OCI-LY1 (cell line): ENCODE measurements around the gene LRP5.

Source experiments
- H2AFZ ChIP-seq: fragments of 200-600 bp; sonication (generic), shearing (Covaris generic); 2 replicates; pipeline ENCODE4 v1.6.0; 2014; ENCODE audit warnings: antibody characterized with exemption, mild to moderate bottlenecking, low read length
- H3F3A ChIP-seq: fragments of 200-600 bp; sonication (generic), shearing (Covaris generic); 2 replicates; pipeline ENCODE4 v1.6.0; 2014; ENCODE audit warnings: mild to moderate bottlenecking, antibody characterized with exemption, low read length, moderate library complexity; ENCODE audit not compliant: insufficient read depth
- H3K27ac ChIP-seq: fragments of 200-600 bp; sonication (generic); 2 replicates; pipeline ENCODE4 v1.5.1; 2014; ENCODE audit warnings: low read length, mixed run types, mild to moderate bottlenecking, low read depth; ENCODE audit not compliant: poor library complexity, severe bottlenecking
- H3K27me3 ChIP-seq: fragments of 200-600 bp; sonication (generic); 2 replicates; pipeline ENCODE4 v1.6.0; 2014; ENCODE audit warnings: antibody characterized with exemption, mild to moderate bottlenecking, low read length, moderate library complexity; ENCODE audit not compliant: insufficient read depth
- H3K36me3 ChIP-seq: fragments of 200-600 bp; sonication (generic); 2 replicates; pipeline ENCODE4 v1.6.1; 2014; ENCODE audit warnings: mild to moderate bottlenecking, antibody characterized with exemption, low read length, moderate library complexity, mixed read lengths; ENCODE audit not compliant: insufficient read depth
- H3K4me1 ChIP-seq: fragments of 200-600 bp; sonication (generic); 2 replicates; pipeline ENCODE4 v1.5.1; 2014; ENCODE audit warnings: mild to moderate bottlenecking, low read length, moderate library complexity; ENCODE audit not compliant: insufficient read depth, severe bottlenecking
- H3K4me2 ChIP-seq: fragments of 200-600 bp; sonication (generic), shearing (Covaris generic); 2 replicates; pipeline ENCODE4 v1.6.1; 2014; ENCODE audit warnings: low read length
- H3K4me3 ChIP-seq: fragments of 200-600 bp; sonication (generic); 2 replicates; pipeline ENCODE4 v1.5.1; 2014; ENCODE audit warnings: low read length, low read depth, mild to moderate bottlenecking, mixed read lengths; ENCODE audit not compliant: poor library complexity, severe bottlenecking
- H3K79me2 ChIP-seq: fragments of 200-600 bp; shearing (Covaris generic); 2 replicates; pipeline ENCODE4 v1.6.1; 2016; ENCODE audit warnings: mixed run types, low read length, mixed read lengths; ENCODE audit not compliant: insufficient read depth
- H3K9ac ChIP-seq: fragments of 200-600 bp; sonication (generic), shearing (Covaris generic); 2 replicates; pipeline ENCODE4 v1.6.1; 2014; ENCODE audit warnings: mild to moderate bottlenecking, low read length, mixed read lengths
- H3K9me2 ChIP-seq: fragments of 200-600 bp; sonication (generic), shearing (Covaris generic); 2 replicates; pipeline ENCODE4 v1.6.1; 2014; ENCODE audit warnings: low read depth, mild to moderate bottlenecking, low read length, mixed read lengths
- H3K9me3 ChIP-seq: fragments of 200-600 bp; shearing (Covaris generic); 2 replicates; pipeline ENCODE4 v1.6.1; 2014; ENCODE audit warnings: low read length, mixed read lengths
- H4K20me1 ChIP-seq: fragments of 200-600 bp; sonication (generic), shearing (Covaris generic); 2 replicates; pipeline ENCODE4 v1.6.0; 2016; ENCODE audit warnings: mild to moderate bottlenecking, low read length; ENCODE audit not compliant: insufficient read depth
- EZH2 ChIP-seq: fragments of 200-600 bp; sonication (generic), shearing (Covaris generic); IDR thresholded peaks from 2 replicates; pipeline ENCODE4 v1.8.0; 2017; ENCODE audit warnings: borderline replicate concordance, mixed run types, mild to moderate bottlenecking, antibody characterized with exemption, low read length, moderate library complexity, mixed read lengths
- TF ChIP-seq, protein P1 (sequence below): fragments of 200-600 bp; sonication (generic), shearing (Covaris generic); IDR thresholded peaks from 2 replicates; pipeline ENCODE4 v1.5.1; 2017; ENCODE audit warnings: mild to moderate bottlenecking, antibody characterized with exemption, low read length, moderate library complexity, mixed read lengths

LRP5 gene

DNA sequence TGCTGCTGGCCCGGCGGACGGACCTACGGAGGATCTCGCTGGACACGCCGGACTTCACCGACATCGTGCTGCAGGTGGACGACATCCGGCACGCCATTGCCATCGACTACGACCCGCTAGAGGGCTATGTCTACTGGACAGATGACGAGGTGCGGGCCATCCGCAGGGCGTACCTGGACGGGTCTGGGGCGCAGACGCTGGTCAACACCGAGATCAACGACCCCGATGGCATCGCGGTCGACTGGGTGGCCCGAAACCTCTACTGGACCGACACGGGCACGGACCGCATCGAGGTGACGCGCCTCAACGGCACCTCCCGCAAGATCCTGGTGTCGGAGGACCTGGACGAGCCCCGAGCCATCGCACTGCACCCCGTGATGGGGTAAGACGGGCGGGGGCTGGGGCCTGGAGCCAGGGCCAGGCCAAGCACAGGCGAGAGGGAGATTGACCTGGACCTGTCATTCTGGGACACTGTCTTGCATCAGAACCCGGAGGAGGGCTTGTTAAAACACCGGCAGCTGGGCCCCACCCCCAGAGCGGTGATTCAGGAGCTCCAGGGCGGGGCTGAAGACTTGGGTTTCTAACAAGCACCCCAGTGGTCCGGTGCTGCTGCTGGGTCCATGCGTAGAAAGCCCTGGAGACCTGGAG lies 74.1 kb downstream of the LRP5 start:
- H3K27ac ChIP-seq = no peak overlapping the region

DNA sequence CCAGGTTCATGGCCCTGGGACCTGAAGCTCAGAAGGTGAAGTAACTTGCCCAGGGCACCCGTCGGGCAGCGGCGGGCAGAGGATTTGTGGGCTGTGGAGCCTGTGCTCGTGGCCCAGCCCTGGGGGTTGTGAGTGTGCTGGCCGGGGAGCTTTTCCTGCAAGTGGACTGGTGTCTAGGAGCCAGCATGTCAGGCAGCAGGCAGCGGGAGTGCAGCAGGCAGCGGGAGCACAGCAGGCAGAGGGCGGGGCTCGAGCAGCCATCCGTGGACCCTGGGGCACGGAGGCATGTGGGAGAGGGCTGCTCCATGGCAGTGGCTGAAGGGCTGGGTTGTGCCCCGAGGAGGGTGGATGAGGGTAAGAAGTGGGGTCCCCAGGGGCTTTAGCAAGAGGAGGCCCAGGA lies 75.4 kb downstream of the LRP5 start:
- Histone ChIP-seq H2AFZ (no peak overlapping the region), H3K9me3 (no peaks in the 10 kb centered on the region), H3K27me3 (no peaks in the 10 kb centered on the region), H3K9me2 (no peaks in the 10 kb centered on the region), H3K79me2 (no peaks in the 10 kb centered on the region), H3K4me3 (no peak overlapping the region), H3K27ac (no peak overlapping the region), H3F3A (no peaks in the 10 kb centered on the region), H3K4me1 (no peaks in the 10 kb centered on the region), H3K9ac (no peak overlapping the region), H3K4me2 (no peak overlapping the region), H4K20me1 (no peaks in the 10 kb centered on the region), H3K36me3 (no peaks in the 10 kb centered on the region)
- TF ChIP-seq, protein P1, sequence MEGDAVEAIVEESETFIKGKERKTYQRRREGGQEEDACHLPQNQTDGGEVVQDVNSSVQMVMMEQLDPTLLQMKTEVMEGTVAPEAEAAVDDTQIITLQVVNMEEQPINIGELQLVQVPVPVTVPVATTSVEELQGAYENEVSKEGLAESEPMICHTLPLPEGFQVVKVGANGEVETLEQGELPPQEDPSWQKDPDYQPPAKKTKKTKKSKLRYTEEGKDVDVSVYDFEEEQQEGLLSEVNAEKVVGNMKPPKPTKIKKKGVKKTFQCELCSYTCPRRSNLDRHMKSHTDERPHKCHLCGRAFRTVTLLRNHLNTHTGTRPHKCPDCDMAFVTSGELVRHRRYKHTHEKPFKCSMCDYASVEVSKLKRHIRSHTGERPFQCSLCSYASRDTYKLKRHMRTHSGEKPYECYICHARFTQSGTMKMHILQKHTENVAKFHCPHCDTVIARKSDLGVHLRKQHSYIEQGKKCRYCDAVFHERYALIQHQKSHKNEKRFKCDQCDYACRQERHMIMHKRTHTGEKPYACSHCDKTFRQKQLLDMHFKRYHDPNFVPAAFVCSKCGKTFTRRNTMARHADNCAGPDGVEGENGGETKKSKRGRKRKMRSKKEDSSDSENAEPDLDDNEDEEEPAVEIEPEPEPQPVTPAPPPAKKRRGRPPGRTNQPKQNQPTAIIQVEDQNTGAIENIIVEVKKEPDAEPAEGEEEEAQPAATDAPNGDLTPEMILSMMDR = no peak
- TF ChIP-seq EZH2 = no peak

More for the DNA sequence above, 74.1 kb downstream of the LRP5 start:
- H3K27me3 ChIP-seq = no peaks in the 10 kb centered on the region
- no peak overlapping the region for H3K4me2 ChIP-seq
- TF ChIP-seq EZH2 = no peak
- TF ChIP-seq, protein P1 = no peak
- H3K9ac ChIP-seq = no peak overlapping the region
- no peaks in the 10 kb centered on the region for H3K9me3 ChIP-seq
- H3K36me3 ChIP-seq = no peaks in the 10 kb centered on the region
- H3K9me2 ChIP-seq = no peaks in the 10 kb centered on the region
- H3K79me2 ChIP-seq = no peaks in the 10 kb centered on the region
- H3K4me3 ChIP-seq = no peak overlapping the region
- H3K4me1 ChIP-seq = no peaks in the 10 kb centered on the region
- H4K20me1 ChIP-seq = no peaks in the 10 kb centered on the region
- H3F3A ChIP-seq = no peaks in the 10 kb centered on the region
- H2AFZ ChIP-seq = no peak overlapping the region

DNA sequence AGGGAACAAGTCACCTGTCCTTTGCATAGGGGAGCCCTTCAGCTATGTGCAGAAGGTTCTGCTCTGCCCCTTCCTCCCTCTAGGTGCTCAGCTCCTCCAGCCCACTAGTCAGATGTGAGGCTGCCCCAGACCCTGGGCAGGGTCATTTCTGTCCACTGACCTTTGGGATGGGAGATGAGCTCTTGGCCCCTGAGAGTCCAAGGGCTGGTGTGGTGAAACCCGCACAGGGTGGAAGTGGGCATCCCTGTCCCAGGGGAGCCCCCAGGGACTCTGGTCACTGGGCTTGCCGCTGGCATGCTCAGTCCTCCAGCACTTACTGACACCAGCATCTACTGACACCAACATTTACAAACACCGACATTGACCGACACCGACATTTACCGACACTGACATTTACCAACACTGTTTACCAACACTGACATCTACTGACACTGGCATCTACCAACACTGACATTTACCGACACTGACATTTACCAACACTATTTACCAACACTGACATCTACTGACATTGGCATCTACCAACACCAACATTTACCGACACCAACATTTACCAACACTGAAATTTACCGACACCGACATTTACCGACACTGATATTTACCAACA lies 76.3 kb downstream of the LRP5 start:
- no peaks in the 10 kb centered on the region for H4K20me1 ChIP-seq
- no peaks in the 10 kb centered on the region for H3K27me3 ChIP-seq
- H3K9me2 ChIP-seq = no peaks in the 10 kb centered on the region
- H3K9me3 ChIP-seq = no peaks in the 10 kb centered on the region
- no peak overlapping the region for H3K27ac ChIP-seq
- H3K36me3 ChIP-seq = no peaks in the 10 kb centered on the region
- H3K4me3 ChIP-seq = no peak overlapping the region
- no peak for TF ChIP-seq EZH2
- TF ChIP-seq, protein P1 = no peak
- no peak overlapping the region for H3K4me2 ChIP-seq
- no peak overlapping the region for H2AFZ ChIP-seq
- H3K79me2 ChIP-seq = no peaks in the 10 kb centered on the region
- no peaks in the 10 kb centered on the region for H3F3A ChIP-seq
- no peak overlapping the region for H3K9ac ChIP-seq
- H3K4me1 ChIP-seq = no peaks in the 10 kb centered on the region
